AG04450 (cell line): Measurements from ENCODE around the gene ARFGEF3. TPM values are rescaled to one million over a fixed set of nuclear protein-coding genes. Genes with fewer than 3 reads are reported as not detected.

ENCODE experiments used
- CTCF ChIA-PET: fragments of 300-600, 350-600 bp; formaldehyde crosslinking; extraction: SDS; loops from one replicate; lab custom pipeline; 2022; ENCODE audit warnings: antibody characterized with exemption, inconsistent platforms; lab: Charles Lee
- POLR2A ChIA-PET: fragments of 350-600 bp; formaldehyde crosslinking; extraction: SDS; loops from one replicate; lab custom pipeline; 2021; ENCODE audit warnings: antibody characterized with exemption, inconsistent platforms; lab: Yijun Ruan, JAX
- DNase-seq: peaks from one replicate; pipeline ENCODE4 v3.0.0-alpha.2; 2011; ENCODE audit warnings: low read depth, low spot score
- H3K27ac ChIP-seq: one replicate; pipeline ENCODE4 v1.5.1; 2012; ENCODE audit warnings: low read depth, low read length, control low read depth
- H3K27me3 ChIP-seq: one replicate; pipeline ENCODE4 v1.6.0; 2012; ENCODE audit warnings: low read length; ENCODE audit not compliant: control insufficient read depth, insufficient read depth
- H3K4me3 ChIP-seq: 2 replicates; pipeline ENCODE4 v1.5.1; 2011; ENCODE audit warnings: mild to moderate bottlenecking, low read depth, low read length, control low read depth
- H3K9me3 ChIP-seq: 2 replicates; pipeline ENCODE4 v1.5.1; 2012; ENCODE audit warnings: low read length; ENCODE audit not compliant: control insufficient read depth, insufficient read depth
- CTCF ChIP-seq: IDR thresholded peaks from 2 replicates; pipeline ENCODE4 v1.5.1; 2011; ENCODE audit warnings: low read depth, low read length, control low read depth, inconsistent platforms
- polyA plus RNA-seq: library from polyadenylated mRNA; depleted of rRNA; stranded (reverse); fragments of >200 nt; gene quantifications from 2 replicates; pipeline ENCODE4 v1.2.3, GENCODE V29; 2011

Gene ARFGEF3
- polyA plus RNA-seq, 1 experiment: 0.02 TPM

- peaks cover 4% of the 10 kb centered on the region for H3K27me3 ChIP-seq
- H3K27ac ChIP-seq: no peak overlapping the region
- ChIA-PET CTCF (no interaction called here), POLR2A (no interaction called here)
- no peaks in the 10 kb centered on the region for H3K9me3 ChIP-seq
- no peak for DNase-seq
- no peak for TF ChIP-seq CTCF
- no peak overlapping the region for H3K4me3 ChIP-seq
Observed at GRCh38 chr6:138258197-138258596, 96.5 kb downstream of the ARFGEF3 start.

GRCh38 chr6:138258991-138259390, 97.3 kb downstream of the ARFGEF3 start:
- TF ChIP-seq CTCF: no peak
- Histone ChIP-seq H3K4me3 (no peak overlapping the region), H3K9me3 (no peaks in the 10 kb centered on the region), H3K27me3 (peaks cover 4% of the 10 kb centered on the region), H3K27ac (no peak overlapping the region)
- ChIA-PET CTCF (no interaction called here), POLR2A (no interaction called here)
- no peak for DNase-seq

GRCh38 chr6:138261116-138261780, 99.5 kb downstream of the ARFGEF3 start:
- no peak for TF ChIP-seq CTCF
- POLR2A ChIA-PET: no interaction called here
- DNase-seq: no peak
- Histone ChIP-seq H3K9me3 (no peaks in the 10 kb centered on the region), H3K27ac (no peak overlapping the region), H3K4me3 (no peak overlapping the region), H3K27me3 (peaks cover 6% of the 10 kb centered on the region)
- CTCF ChIA-PET: interaction anchor here (0.6 kb wide), 1 partner anchor 10 kb away, joined by 3 read pairs; no protein-coding TSS in a partner anchor

- ChIA-PET POLR2A (no interaction called here), CTCF (no interaction called here)
- Histone ChIP-seq H3K27me3 (peaks cover 6% of the 10 kb centered on the region), H3K9me3 (no peaks in the 10 kb centered on the region), H3K27ac (no peak overlapping the region), H3K4me3 (no peak overlapping the region)
- DNase-seq: no peak
- no peak for TF ChIP-seq CTCF
Observed at GRCh38 chr6:138263963-138264362, 102.2 kb downstream of the ARFGEF3 start.

- ChIA-PET CTCF (interaction anchor here (0.7 kb wide), 1 partner anchor 36 kb away, joined by 4 read pairs; no protein-coding TSS in a partner anchor), POLR2A (no interaction called here)
- DNase-seq: no peak
- Histone ChIP-seq H3K27me3 (peaks cover 6% of the 10 kb centered on the region), H3K4me3 (no peak overlapping the region), H3K27ac (no peak overlapping the region), H3K9me3 (no peaks in the 10 kb centered on the region)
- no peak for TF ChIP-seq CTCF
Observed at GRCh38 chr6:138264372-138264880, 102.7 kb downstream of the ARFGEF3 start.
